Measurements from ENCODE around the gene IBA57.

- no peak for TF ChIP-seq EZH2 (optimal IDR thresholded peaks at IDR 0.05; ENCODE audit: low read depth, low read length)
- TF ChIP-seq CTCF (IDR thresholded peaks at IDR 0.05; ENCODE audit: low read length) = no peak
- no peak for TF ChIP-seq EZH2phosphoT487 (IDR thresholded peaks at IDR 0.05; ENCODE audit: low read length)
These were observed 12.4 kb downstream of the IBA57 start for GRCh38 chr1:228177721-228178710.
